NOMO-1 (cell line): ENCODE data around the gene TBC1D5.

ENCODE experiments used
- DNase-seq, 2 experiments: peaks; one replicate each; lab custom pipeline; 2025; ENCODE audit not compliant: unreplicated experiment in 2 of 2; lab: John Stamatoyannopoulos, UW

TBC1D5 gene

GRCh38 chr3:17122758-17123157 lies 619.7 kb downstream of the TBC1D5 start:
- DNase-seq, result no peak

DNA sequence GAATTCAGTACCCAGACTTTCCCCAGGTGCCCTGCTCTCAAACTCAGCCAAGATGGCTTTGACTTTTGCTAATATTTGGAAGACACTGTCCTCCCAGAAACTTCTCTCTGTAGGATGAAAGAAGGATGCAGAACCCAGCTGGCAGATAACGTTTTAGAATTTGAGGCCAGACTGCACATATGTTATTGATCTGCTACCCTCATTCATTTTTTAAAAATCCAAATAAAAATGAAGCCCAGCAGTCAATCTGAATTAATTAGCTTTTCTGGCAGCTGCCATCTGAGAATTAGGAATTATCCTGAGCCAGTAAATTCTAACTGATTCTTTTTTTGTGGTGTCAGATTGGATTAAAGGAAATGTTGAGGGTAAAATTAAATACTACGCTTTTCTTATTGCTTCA lies 621.1 kb downstream of the TBC1D5 start:
- DNase-seq, result no peak

DNA sequence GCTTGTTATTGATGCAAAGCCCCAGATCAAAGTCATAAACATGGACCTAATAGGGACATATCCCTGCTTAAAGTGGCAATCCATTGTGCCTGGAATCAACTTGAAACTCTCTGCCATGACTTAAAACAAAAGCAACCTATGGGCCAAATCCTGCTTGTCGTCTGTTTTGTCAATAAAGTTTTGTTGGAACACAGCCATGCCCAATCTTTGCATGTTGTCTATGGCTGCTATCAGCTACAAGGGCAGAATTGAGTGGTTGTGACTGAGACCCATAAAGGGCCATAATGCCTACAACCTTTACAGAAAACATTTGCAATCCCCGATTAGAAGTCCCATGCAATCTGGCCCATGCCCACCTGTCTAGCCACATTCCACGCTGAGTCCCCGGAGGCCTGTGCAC lies 622.3 kb downstream of the TBC1D5 start:
- DNase-seq, result no peak

GRCh38 chr3:17119201-17120072 lies 623.0 kb downstream of the TBC1D5 start:
- no peak for DNase-seq

DNA sequence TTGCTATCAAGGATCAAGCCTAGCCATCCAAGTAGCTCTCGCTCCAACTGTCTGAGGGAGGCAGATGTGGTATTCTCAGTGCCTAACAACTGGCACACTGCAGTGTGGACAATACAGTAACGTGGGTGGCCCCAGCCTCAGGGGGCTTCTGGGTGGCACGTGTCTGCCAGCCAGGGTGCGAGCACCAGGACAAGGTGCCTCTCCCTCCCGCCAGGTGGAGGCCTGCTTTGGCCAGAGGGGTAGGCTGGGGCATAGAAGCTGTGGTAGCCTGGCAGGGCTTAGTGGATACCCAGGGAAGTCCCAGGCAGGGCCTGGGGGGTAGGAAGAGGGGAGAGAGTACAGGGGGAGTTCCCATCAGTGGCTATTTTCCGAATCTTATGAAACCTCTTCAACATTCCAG lies 623.7 kb downstream of the TBC1D5 start:
- no peak for DNase-seq

DNA sequence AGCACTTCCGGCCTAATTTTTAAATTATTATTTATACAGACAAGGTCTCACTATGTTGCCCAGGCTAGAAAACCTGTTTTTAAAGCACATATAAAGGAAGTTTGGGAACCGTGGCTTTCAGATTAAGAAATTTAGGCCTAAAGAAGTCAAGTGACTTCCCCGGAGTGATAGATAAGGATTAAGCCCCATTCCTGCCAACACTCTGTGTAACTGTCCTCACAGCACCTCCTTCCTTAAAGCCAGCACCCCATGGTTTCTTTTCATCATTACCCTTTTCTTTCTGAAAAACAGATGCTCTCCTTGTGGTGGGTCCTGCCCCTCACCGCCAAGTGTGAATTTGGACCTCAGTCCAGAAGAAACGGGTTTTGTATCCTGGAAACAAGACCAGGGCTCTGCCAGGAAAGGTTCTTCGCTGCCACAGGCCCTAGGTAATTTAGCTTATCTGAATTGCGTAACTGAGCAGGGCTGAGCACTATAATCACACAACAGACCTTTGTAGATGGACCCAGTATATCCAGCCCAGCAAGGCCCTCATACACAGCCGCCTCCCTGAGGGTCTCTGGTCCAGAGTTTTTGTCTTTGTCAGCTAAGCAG lies 626.3 kb downstream of the TBC1D5 start:
- DNase-seq, result no peak

DNA sequence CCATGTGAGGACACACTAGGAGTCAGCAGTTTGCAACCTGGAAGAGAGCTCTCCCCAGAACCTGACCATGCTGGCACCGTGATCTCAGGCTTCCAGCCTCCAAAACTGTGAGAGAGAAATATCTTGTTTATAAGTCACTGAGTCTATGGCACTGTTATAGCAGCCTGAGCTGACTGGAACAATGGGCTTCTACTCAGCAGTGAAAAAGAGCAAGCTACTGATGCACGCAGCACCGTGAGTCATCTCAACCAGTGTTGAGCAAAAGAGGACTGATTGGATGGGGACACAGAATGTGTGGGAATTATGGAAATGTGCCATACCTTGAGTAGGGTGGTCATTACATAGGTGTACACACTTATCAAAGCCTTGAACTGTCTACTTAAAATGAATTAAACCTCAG lies 627.2 kb downstream of the TBC1D5 start:
- no peak for DNase-seq

DNA sequence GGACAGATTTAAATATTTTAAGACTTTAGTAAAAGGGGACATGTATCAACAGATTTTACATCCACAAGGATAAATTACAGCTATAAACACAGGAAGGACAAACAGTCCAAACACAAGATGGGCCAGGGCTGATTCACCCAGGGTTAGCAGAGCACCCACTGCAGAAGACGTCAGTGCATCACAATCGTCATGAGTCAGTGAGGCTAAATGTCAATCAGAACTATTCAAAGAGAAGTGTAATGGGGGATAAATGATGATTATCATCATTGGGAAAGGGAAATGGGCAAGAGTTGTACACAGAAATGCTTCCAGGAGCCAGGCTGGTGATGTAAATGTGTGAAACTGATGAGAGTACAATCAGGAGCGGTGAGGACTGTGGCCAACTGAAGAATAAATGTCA lies 630.8 kb downstream of the TBC1D5 start:
- no peak for DNase-seq

DNA sequence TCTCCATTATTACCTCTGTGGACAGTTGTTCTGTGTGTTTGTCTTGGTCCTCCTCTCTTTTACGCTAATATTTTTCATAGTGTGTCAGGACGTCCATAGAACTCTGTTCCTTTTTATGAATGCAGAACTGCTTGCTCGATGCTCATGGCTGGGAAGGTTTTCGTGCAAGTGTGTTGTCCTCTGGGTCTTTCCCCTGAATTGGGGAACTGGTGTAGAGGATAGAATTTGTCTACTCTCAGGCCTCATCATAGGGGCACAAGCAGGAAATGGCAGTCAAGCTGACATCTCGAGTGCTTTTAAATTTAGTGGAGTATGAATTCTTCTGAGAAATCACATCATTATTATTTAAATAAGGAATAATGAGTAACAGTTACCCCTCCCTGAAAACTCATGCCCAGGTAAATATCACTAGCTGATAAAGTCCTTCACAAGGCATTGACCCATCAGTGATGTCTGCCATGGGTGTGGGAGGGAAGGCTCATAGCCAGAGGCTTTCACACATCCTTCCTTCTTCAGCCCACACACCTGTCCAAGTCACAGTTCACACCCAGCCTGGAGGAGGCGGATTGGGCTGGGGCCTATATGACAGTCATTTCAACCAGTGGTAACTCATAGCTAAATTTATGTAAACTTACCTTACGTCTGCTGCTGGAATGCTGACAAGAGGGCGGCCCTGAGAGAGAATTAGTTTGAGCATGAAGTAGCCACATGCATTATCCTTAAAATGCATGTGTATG lies 631.6 kb downstream of the TBC1D5 start:
- peak in 1 of 2 experiments; percentile 2 for DNase-seq
